ENCODE data around the gene PDE1C.

Gene PDE1C

DNA sequence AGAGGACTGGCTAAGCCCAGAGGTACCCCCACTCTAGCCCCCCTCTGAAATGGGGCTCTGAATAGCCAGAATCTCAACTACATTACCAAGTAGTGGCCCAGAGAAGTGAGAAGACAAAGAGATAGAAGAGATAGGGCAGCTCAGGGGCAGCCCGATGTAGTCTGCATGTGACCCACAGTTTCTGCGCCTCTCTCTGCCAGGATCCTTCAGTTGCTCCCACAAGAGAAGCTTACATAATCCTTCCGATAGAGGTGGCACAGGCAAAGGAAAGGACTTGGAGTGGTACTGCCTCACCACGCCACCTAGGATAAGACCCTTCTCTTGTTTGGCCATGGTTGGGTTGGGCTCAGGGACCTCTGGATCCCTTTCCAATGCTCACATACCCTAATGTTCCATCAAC lies 5.4 kb upstream of the PDE1C start:
- DNase-seq (ENCODE audit: extremely low read depth in 1 of 2, low read depth in 1 of 2) = no peak

- no peak for DNase-seq (ENCODE audit: extremely low read depth in 1 of 2, low read depth in 1 of 2)
Measured at GRCh38 chr7:32074787-32075585, 4.8 kb upstream of the PDE1C start.

- DNase-seq (ENCODE audit: extremely low read depth in 1 of 2, low read depth in 1 of 2) = no peak
Measured at GRCh38 chr7:32073533-32073932, 3.3 kb upstream of the PDE1C start.

- no peak for DNase-seq (ENCODE audit: extremely low read depth in 1 of 2, low read depth in 1 of 2)
Measured at GRCh38 chr7:32072397-32072796, 2.2 kb upstream of the PDE1C start.

GRCh38 chr7:32071466-32072091 lies 1.4 kb upstream of the PDE1C start:
- DNase-seq (ENCODE audit: extremely low read depth in 1 of 2, low read depth in 1 of 2) = no peak

GRCh38 chr7:32070051-32070405 lies 179 bp downstream of the PDE1C start:
- DNase-seq (ENCODE audit: extremely low read depth in 1 of 2, low read depth in 1 of 2) = no peak

- no peak for DNase-seq (ENCODE audit: extremely low read depth in 1 of 2, low read depth in 1 of 2)
Measured at GRCh38 chr7:32069116-32069650, 1.0 kb downstream of the PDE1C start.

DNA sequence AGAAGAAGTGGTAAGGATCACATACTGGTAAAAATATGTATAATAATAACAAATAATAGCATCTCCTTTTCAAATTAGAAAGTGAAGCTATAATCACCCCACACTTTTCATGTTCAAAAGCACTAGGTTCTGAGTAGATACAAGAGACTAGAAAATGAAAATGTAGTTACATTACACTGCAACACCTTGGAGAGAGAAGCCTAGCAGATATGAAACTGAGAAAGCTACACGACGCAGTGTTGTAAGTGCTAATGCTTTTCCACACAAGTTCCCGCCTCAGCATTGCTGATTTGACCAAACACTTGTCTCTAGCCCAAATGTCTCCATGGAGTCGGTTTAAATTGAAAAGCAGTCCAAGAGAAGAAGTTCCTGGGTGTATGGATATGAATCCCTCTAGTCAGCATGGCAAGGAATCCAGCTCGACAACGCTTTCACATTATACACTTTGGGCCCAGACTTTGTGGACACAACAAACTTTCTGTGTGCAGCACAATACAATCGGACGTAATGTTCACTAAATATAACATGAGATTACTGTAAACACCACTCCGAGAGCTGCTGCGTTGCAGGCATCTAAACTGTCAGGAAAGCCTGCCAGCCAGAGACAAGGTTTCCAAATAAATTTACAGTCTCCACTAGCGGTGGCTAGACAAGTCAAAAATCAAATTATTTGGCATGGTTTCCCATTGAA lies 1.7 kb downstream of the PDE1C start:
- DNase-seq (ENCODE audit: extremely low read depth in 1 of 2, low read depth in 1 of 2) = no peak

GRCh38 chr7:32066441-32066840 lies 3.8 kb downstream of the PDE1C start:
- no peak for DNase-seq (ENCODE audit: extremely low read depth in 1 of 2, low read depth in 1 of 2)

DNA sequence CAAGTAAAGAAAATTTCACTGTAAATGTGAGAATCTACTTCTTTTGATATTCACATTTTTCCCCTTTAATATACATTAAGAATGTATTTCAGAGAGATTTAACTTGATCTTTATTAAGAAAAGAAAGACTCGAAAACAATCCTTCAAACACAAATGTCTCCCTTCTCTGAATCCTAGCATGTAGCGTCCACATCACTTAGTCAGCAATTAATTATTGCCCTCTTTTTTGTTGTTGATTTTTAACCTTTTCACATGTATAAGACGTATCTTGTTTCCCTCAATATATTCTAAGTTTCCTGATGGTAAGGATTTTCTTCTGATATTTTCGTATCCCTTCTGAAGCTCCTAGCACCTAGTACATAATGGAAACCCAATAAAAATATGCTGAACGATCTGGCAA lies 6.6 kb downstream of the PDE1C start:
- DNase-seq (ENCODE audit: extremely low read depth in 1 of 2, low read depth in 1 of 2) = no peak

DNA sequence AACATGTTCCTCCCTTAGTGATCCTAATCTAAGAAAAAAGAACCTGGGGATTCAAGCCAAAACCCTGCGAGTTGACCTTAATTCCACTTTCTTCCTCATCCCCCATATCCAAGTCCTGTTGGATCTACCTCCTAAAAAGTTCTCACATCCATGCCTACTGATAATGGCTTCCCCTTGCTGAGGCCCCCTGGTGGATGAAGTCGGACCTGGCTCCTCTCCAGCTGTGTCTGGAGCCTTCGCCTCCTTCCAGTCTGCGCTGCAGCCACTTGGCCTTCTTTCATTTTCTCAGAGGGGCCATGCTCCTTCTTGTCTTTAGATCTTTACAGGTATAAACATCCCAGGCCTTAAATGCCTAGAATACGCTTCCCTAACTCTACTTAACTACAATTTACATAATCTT lies 8.1 kb downstream of the PDE1C start:
- DNase-seq (ENCODE audit: extremely low read depth in 1 of 2, low read depth in 1 of 2) = no peak

DNA sequence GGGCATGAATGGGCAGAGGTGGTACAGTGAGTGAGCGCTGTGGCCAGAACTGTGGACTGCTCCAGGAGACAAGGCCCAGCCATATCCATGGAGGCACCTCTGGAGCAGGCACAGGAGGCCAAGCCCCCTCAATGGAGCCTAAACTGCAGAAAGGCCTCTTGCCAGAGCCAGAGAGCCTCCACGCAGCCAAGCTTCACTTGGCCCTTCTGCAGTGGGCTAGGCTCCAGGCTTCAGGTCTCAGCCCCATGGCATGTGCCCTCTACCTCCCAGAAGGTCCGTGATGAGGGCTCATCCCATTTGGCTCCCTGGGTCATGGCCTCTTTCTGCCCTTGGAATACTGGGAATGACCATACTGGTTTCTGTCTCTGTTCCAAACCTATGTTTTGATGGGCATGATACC lies 8.9 kb downstream of the PDE1C start:
- no peak for DNase-seq (ENCODE audit: extremely low read depth in 1 of 2, low read depth in 1 of 2)

DNA sequence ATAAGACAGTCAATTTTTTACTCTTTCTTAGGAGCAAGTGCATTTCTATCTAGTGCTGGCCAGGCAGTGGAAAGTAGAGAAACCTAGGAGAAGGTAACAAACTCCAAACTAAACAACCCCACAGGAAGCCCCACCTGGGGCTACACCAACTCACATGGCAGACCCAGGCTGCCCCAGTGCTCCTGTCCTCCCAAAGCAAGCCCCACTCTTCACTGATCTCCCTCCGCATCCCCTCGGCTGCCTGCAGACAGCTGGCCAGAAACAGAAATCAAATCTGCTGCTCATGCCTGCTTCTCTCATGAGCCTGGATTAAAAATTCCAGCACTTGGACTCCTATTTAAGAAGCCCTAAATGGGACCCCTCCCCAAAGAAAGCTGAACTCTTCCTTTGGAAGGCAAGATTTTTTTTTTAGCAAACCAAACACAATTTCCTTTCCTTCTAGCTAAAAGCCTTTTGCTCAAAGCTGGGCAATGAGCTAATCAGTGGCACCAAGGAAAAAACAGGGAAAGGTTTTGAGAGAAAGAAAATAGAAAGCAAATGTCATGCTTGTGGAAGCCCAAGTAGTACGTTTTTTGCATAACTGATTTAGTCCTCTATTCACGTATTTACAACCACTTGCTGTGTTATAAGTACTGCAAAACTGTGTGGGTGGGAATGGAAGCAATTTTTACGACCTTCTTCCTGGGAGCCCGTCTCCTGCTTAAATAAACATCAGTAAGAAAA lies 10.8 kb downstream of the PDE1C start:
- no peak for DNase-seq (ENCODE audit: extremely low read depth in 1 of 2, low read depth in 1 of 2)

- no peak for DNase-seq (ENCODE audit: extremely low read depth in 1 of 2, low read depth in 1 of 2)
Measured at GRCh38 chr7:32058002-32058401, 12.2 kb downstream of the PDE1C start.

GRCh38 chr7:32056767-32057166 lies 13.4 kb downstream of the PDE1C start:
- DNase-seq (ENCODE audit: extremely low read depth in 1 of 2, low read depth in 1 of 2) = no peak

GRCh38 chr7:32053204-32053603 lies 17.0 kb downstream of the PDE1C start:
- no peak for DNase-seq (ENCODE audit: extremely low read depth in 1 of 2, low read depth in 1 of 2)

- DNase-seq (ENCODE audit: extremely low read depth in 1 of 2, low read depth in 1 of 2) = no peak
Measured at GRCh38 chr7:32051128-32051527, 19.1 kb downstream of the PDE1C start.

DNA sequence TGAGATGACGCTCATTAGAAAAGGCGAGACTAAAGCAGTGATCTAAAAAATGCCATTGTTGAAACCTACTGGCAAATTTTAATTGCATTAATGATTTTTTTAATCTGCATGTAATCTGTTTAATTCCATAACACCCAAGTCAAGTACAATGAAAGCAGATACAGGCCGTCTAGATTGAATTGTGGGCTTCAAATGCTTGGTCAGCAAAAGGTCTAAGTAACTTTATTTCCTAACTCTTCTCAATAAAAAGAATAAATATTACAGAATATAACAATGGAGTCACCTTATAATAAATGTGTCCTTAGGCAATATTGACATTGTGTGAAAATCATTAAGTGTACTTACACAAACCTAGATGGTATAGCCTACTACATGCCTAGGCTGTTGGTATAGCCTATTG lies 20.6 kb downstream of the PDE1C start:
- DNase-seq (ENCODE audit: extremely low read depth in 1 of 2, low read depth in 1 of 2) = no peak

GRCh38 chr7:32048970-32049491 lies 21.2 kb downstream of the PDE1C start:
- no peak for DNase-seq (ENCODE audit: extremely low read depth in 1 of 2, low read depth in 1 of 2)

DNA sequence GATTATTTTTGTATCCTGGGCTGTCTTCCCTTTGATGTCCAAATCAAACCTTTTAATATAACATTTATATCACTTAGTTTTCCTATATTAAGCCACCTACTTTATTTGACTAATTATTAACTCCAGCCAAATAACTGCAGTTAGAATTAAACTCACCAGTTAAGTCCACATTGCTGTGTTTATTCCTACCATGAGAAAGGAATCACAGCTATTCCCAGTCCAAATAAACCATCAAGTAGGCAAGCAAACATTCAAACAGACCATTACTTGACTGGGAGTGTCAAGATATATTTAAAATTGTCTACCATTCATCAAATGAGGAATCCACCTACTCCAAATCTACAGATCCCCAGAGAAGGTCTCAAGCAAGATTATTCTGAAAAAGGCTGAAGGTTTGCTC lies 22.4 kb downstream of the PDE1C start:
- DNase-seq (ENCODE audit: extremely low read depth in 1 of 2, low read depth in 1 of 2) = no peak

GRCh38 chr7:32047075-32047474 lies 23.1 kb downstream of the PDE1C start:
- no peak for DNase-seq (ENCODE audit: extremely low read depth in 1 of 2, low read depth in 1 of 2)

All from activated CD8-positive, alpha-beta memory T cell treated with anti-CD3 and anti-CD28 coated beads for 1 hour (primary cell).